GM12875 (cell line): Measurements from ENCODE around the gene FYN.

Source experiments
- H3K4me3 ChIP-seq: one replicate; pipeline ENCODE4 v1.5.1; 2011; ENCODE audit warnings: low read depth, low read length, control low read depth
- CTCF ChIP-seq: IDR thresholded peaks from 2 replicates; pipeline ENCODE4 v1.5.1; 2011; ENCODE audit warnings: low read depth, mild to moderate bottlenecking, control low read depth, inconsistent platforms, low read length, moderate library complexity, borderline replicate concordance; ENCODE audit not compliant: insufficient read depth

The FYN gene

GRCh38 chr6:111679126-111679858 lies 194.0 kb downstream of the FYN start:
- H3K4me3 ChIP-seq: no peak overlapping the region
- TF ChIP-seq CTCF: no peak

- no peak for TF ChIP-seq CTCF
- H3K4me3 ChIP-seq: no peak overlapping the region
These were observed 195.8 kb downstream of the FYN start for GRCh38 chr6:111677249-111677990.

- H3K4me3 ChIP-seq: no peak overlapping the region
- TF ChIP-seq CTCF: no peak
These were observed 196.9 kb downstream of the FYN start for GRCh38 chr6:111676383-111676782.

GRCh38 chr6:111674883-111675282 lies 198.4 kb downstream of the FYN start:
- no peak for TF ChIP-seq CTCF
- H3K4me3 ChIP-seq: no peak overlapping the region

GRCh38 chr6:111674413-111674812 lies 198.8 kb downstream of the FYN start:
- H3K4me3 ChIP-seq: no peak overlapping the region

GRCh38 chr6:111673937-111674336 lies 199.3 kb downstream of the FYN start:
- TF ChIP-seq CTCF: no peak
- no peak overlapping the region for H3K4me3 ChIP-seq

More at GRCh38 chr6:111674413-111674812, 198.8 kb downstream of the FYN start:
- no peak for TF ChIP-seq CTCF

GRCh38 chr6:111673532-111673931 lies 199.7 kb downstream of the FYN start:
- H3K4me3 ChIP-seq: no peak overlapping the region
- no peak for TF ChIP-seq CTCF
